SK-N-MC (cell line): Measurements from ENCODE around the gene DGKB.
A peak's percentile ranks its signal among the peaks of the same experiment; 100 is the strongest.

Source experiments
- DNase-seq: peaks from one replicate; pipeline ENCODE4 v3.0.0-alpha.2; 2011; ENCODE audit warnings: low read depth, low spot score
- H3K27ac ChIP-seq: fragments of 200-600 bp; sonication (generic); 2 replicates; pipeline ENCODE4 v1.5.1; 2016; ENCODE audit warnings: mixed run types
- H3K36me3 ChIP-seq: fragments of 200-600 bp; sonication (generic); 2 replicates; pipeline ENCODE4 v1.6.1; 2017; ENCODE audit warnings: antibody characterized with exemption, low read length, mixed read lengths; ENCODE audit not compliant: insufficient read depth
- H3K4me3 ChIP-seq: fragments of 200-600 bp; sonication (generic); 2 replicates; pipeline ENCODE4 v1.5.1; 2016
- H3K9ac ChIP-seq: fragments of 200-600 bp; sonication (generic); 2 replicates; pipeline ENCODE4 v1.8.0; 2017; ENCODE audit warnings: mixed run types, mixed read lengths; ENCODE audit not compliant: insufficient read length
- H3K9me3 ChIP-seq: fragments of 200-600 bp; sonication (generic); 2 replicates; pipeline ENCODE4 v1.6.1; 2017; ENCODE audit warnings: low read depth, mild to moderate bottlenecking, antibody characterized with exemption, low read length, moderate library complexity, mixed read lengths
- EZH2 ChIP-seq: fragments of 200-600 bp; sonication (generic); IDR thresholded peaks from one replicate; pipeline ENCODE4 v1.6.1; 2017; ENCODE audit warnings: antibody characterized with exemption
- FOXP2 ChIP-seq: optimal IDR thresholded peaks from 2 replicates; pipeline ENCODE3; 2011; ENCODE audit warnings: mild to moderate bottlenecking, moderate library complexity; ENCODE audit not compliant: insufficient read depth; ENCODE audit errors: extremely low read length, control extremely low read depth
- POLR2AphosphoS5 ChIP-seq: IDR thresholded peaks from 2 replicates; pipeline ENCODE4 v1.6.1; 2012; ENCODE audit warnings: mild to moderate bottlenecking, low read depth, low read length, borderline replicate concordance

Gene DGKB

GRCh38 chr7:14691597-14692203, 210.9 kb downstream of the DGKB start:
- Histone ChIP-seq H3K27ac (no peak overlapping the region), H3K4me3 (no peak overlapping the region), H3K9me3 (no peaks in the 10 kb centered on the region), H3K36me3 (no peaks in the 10 kb centered on the region), H3K9ac (no peak overlapping the region)
- TF ChIP-seq EZH2: no peak
- no peak for TF ChIP-seq FOXP2
- no peak for TF ChIP-seq POLR2AphosphoS5
- DNase-seq: no peak

GRCh38 chr7:14691034-14691433, 211.5 kb downstream of the DGKB start:
- no peak overlapping the region for H3K4me3 ChIP-seq
- no peak overlapping the region for H3K27ac ChIP-seq
- H3K9me3 ChIP-seq: no peaks in the 10 kb centered on the region
- H3K36me3 ChIP-seq: no peaks in the 10 kb centered on the region
- TF ChIP-seq FOXP2: no peak
- no peak for TF ChIP-seq POLR2AphosphoS5
- TF ChIP-seq EZH2: no peak
- no peak overlapping the region for H3K9ac ChIP-seq
- no peak for DNase-seq

- no peaks in the 10 kb centered on the region for H3K9me3 ChIP-seq
- no peak overlapping the region for H3K9ac ChIP-seq
- H3K27ac ChIP-seq: no peak overlapping the region
- no peak for DNase-seq
- TF ChIP-seq EZH2: no peak
- TF ChIP-seq FOXP2: no peak
- TF ChIP-seq POLR2AphosphoS5: no peak
- no peaks in the 10 kb centered on the region for H3K36me3 ChIP-seq
- no peak overlapping the region for H3K4me3 ChIP-seq
Observed at GRCh38 chr7:14690486-14690885, 212.1 kb downstream of the DGKB start.

GRCh38 chr7:14690075-14690474, 212.5 kb downstream of the DGKB start:
- no peaks in the 10 kb centered on the region for H3K36me3 ChIP-seq
- H3K9ac ChIP-seq: no peak overlapping the region
- no peak for DNase-seq
- H3K27ac ChIP-seq: no peak overlapping the region
- no peak for TF ChIP-seq POLR2AphosphoS5
- no peak for TF ChIP-seq FOXP2
- TF ChIP-seq EZH2: no peak
- H3K9me3 ChIP-seq: no peaks in the 10 kb centered on the region
- no peak overlapping the region for H3K4me3 ChIP-seq

- H3K9ac ChIP-seq: no peak overlapping the region
- DNase-seq: no peak
- TF ChIP-seq EZH2: no peak
- TF ChIP-seq FOXP2: no peak
- TF ChIP-seq POLR2AphosphoS5: no peak
- H3K9me3 ChIP-seq: no peaks in the 10 kb centered on the region
- no peaks in the 10 kb centered on the region for H3K36me3 ChIP-seq
- H3K4me3 ChIP-seq: no peak overlapping the region
- H3K27ac ChIP-seq: no peak overlapping the region
Observed at GRCh38 chr7:14688208-14688607, 214.3 kb downstream of the DGKB start.

GRCh38 chr7:14687777-14688176, 214.8 kb downstream of the DGKB start:
- TF ChIP-seq POLR2AphosphoS5 (no peak), EZH2 (no peak), FOXP2 (no peak)
- Histone ChIP-seq H3K36me3 (no peaks in the 10 kb centered on the region), H3K4me3 (0 out of 2 replicates have a peak overlapping the region, but pooled peaks have one; percentile 10), H3K9ac (no peak overlapping the region), H3K9me3 (no peaks in the 10 kb centered on the region), H3K27ac (no peak overlapping the region)
- DNase-seq: no peak

GRCh38 chr7:14687241-14687640, 215.3 kb downstream of the DGKB start:
- H3K9ac ChIP-seq: no peak overlapping the region
- no peak overlapping the region for H3K4me3 ChIP-seq
- no peaks in the 10 kb centered on the region for H3K9me3 ChIP-seq
- DNase-seq: no peak
- H3K36me3 ChIP-seq: no peaks in the 10 kb centered on the region
- TF ChIP-seq FOXP2: no peak
- no peak for TF ChIP-seq POLR2AphosphoS5
- TF ChIP-seq EZH2: no peak
- no peak overlapping the region for H3K27ac ChIP-seq

- Histone ChIP-seq H3K9ac (no peak overlapping the region), H3K9me3 (no peaks in the 10 kb centered on the region), H3K4me3 (no peak overlapping the region), H3K27ac (no peak overlapping the region), H3K36me3 (no peaks in the 10 kb centered on the region)
- no peak for DNase-seq
- TF ChIP-seq EZH2: no peak
- TF ChIP-seq POLR2AphosphoS5: no peak
- no peak for TF ChIP-seq FOXP2
Observed at GRCh38 chr7:14685167-14685566, 217.4 kb downstream of the DGKB start.

- no peak overlapping the region for H3K27ac ChIP-seq
- H3K9ac ChIP-seq: no peak overlapping the region
- H3K9me3 ChIP-seq: no peaks in the 10 kb centered on the region
- no peak for DNase-seq
- TF ChIP-seq FOXP2 (no peak), POLR2AphosphoS5 (no peak), EZH2 (no peak)
- no peaks in the 10 kb centered on the region for H3K36me3 ChIP-seq
- H3K4me3 ChIP-seq: no peak overlapping the region
Observed at GRCh38 chr7:14682910-14683465, 219.6 kb downstream of the DGKB start.

- TF ChIP-seq POLR2AphosphoS5: no peak
- no peak for TF ChIP-seq FOXP2
- TF ChIP-seq EZH2: no peak
- Histone ChIP-seq H3K36me3 (no peaks in the 10 kb centered on the region), H3K9me3 (no peaks in the 10 kb centered on the region), H3K4me3 (no peak overlapping the region), H3K9ac (no peak overlapping the region), H3K27ac (no peak overlapping the region)
- no peak for DNase-seq
Observed at GRCh38 chr7:14676896-14677295, 225.7 kb downstream of the DGKB start.
